Spleen (tissue), 11 donors: ENCODE data around the gene PCSK6. TPM values are rescaled to one million over a fixed set of nuclear protein-coding genes. Genes with fewer than 3 reads are reported as not detected.

Experiments
- DNase-seq: peaks from one replicate; pipeline ENCODE4 v3.0.0-alpha.2; 2020
- H3K27ac ChIP-seq, 8 donors: fragments of 200-600 bp; sonication (generic) in 7 of 8; 1 replicate in 4 of 8; 2 replicates in 4 of 8; pipeline versions ENCODE4 v1.5.0 to v1.8.0; 2016 to 2021; ENCODE audit warnings: inconsistent platforms in 4 of 8, mild to moderate bottlenecking in 4 of 8, moderate library complexity in 1 of 8
- H3K27me3 ChIP-seq, 7 donors: fragments of 200-600 bp; sonication (generic) in 6 of 7; replicated peaks in 1 of 7; 1 replicate in 4 of 7; 2 replicates in 3 of 7; pipeline versions ENCODE4 v1.5.0 to v1.8.0; 2016 to 2021; ENCODE audit warnings: inconsistent platforms in 3 of 7, mild to moderate bottlenecking in 1 of 7
- H3K36me3 ChIP-seq, 6 donors: fragments of 200-600 bp; sonication (generic) in 5 of 6; 1 replicate in 4 of 6; 2 replicates in 2 of 6; pipeline versions ENCODE4 v1.5.0 to v1.8.0; 2016 to 2021; ENCODE audit warnings: inconsistent platforms in 2 of 6
- H3K4me1 ChIP-seq, 6 donors: fragments of 200-600 bp; sonication (generic) in 5 of 6; 1 replicate in 3 of 6; 2 replicates in 3 of 6; pipeline versions ENCODE4 v1.5.0 to v1.8.0; 2016 to 2021; ENCODE audit warnings: inconsistent platforms in 3 of 6
- H3K4me3 ChIP-seq, 8 donors: fragments of 200-600 bp; sonication (generic) in 7 of 8; 1 replicate in 4 of 8; 2 replicates in 4 of 8; pipeline versions ENCODE4 v1.5.0 to v1.8.0; 2016 to 2021; ENCODE audit warnings: inconsistent platforms in 4 of 8, mild to moderate bottlenecking in 4 of 8, moderate library complexity in 2 of 8
- H3K9me3 ChIP-seq, 8 donors: fragments of 200-600 bp; sonication (generic) in 7 of 8; 1 replicate in 4 of 8; 2 replicates in 4 of 8; pipeline versions ENCODE4 v1.5.0 to v1.8.0; 2016 to 2021; ENCODE audit warnings: inconsistent platforms in 4 of 8
- POLR2A ChIP-seq, 3 donors: fragments of 450-650 bp; IDR thresholded peaks; one replicate each; pipeline ENCODE4 v1.5.1; 2017; ENCODE audit warnings: antibody characterized with exemption in 3 of 3, mild to moderate bottlenecking in 1 of 3
- POLR2AphosphoS5 ChIP-seq, 3 donors: sonication (generic); formaldehyde crosslinking; IDR thresholded peaks; one replicate each; pipeline ENCODE4 v1.5.1; 2017; ENCODE audit warnings: antibody characterized with exemption in 3 of 3
- WGBS, 5 donors: extraction: QIAGEN DNeasy Blood & Tissue Kit in 3 of 5; methylation state at CpG; one replicate each; pipeline versions ENCODE4 v1.1.5 to v1.1.7; 2013 to 2018; 5-methylcytosine and 5-hydroxymethylcytosine counted together
- intact Hi-C: fragments of 100-400 bp; cut with DNase I; formaldehyde crosslinking; loops from one replicate; pipeline ENCODE4 v1.15.0; 2023; ENCODE audit warnings: low total_unique reads
- polyA plus RNA-seq, 3 donors: library from polyadenylated mRNA; stranded (reverse); fragments of 200-250 nt; gene quantifications; one replicate each; pipeline ENCODE4 v1.2.1, GENCODE V29; 2013
- total RNA-seq, 7 donors: library from RNA; depleted of rRNA in 3 of 7; stranded (reverse); fragments of >200 nt in 3 of 7; fragmentation: NEBNext Ultra II Directional in 4 of 7; extraction: Animal tissue kit (Norgen Biotek cat#: 25700) in 4 of 7; gene quantifications; one replicate each; pipeline versions ENCODE4 v1.1.0 to v1.2.1, GENCODE V29; 2016 to 2021
- TF ChIP-seq, protein P1 (sequence below), 11 experiments: fragments of 200-600 bp in 7 of 11; fragments of 450-650 bp in 4 of 11; sonication (generic) in 4 of 11; IDR thresholded peaks in 8 of 11; conservative IDR thresholded peaks in 3 of 11; 1 replicate in 7 of 11; 2 replicates in 4 of 11; pipeline versions ENCODE4 v1.4.0 to v1.8.0; 2016 to 2021; ENCODE audit warnings: antibody characterized with exemption in 11 of 11, inconsistent platforms in 4 of 11, mild to moderate bottlenecking in 1 of 11
- donor health status: healthy with polysubstance abuse.
- donor health status: DM: no; HTN: no; CAD: no; lungs with moderate emphysema.
- donor health status: DM: no; HTN: no; CAD: no.
- donor health status: Bipolar disorder and iron deficiency.
- donor health status: healthy.
- donor health status: DM: no; HTN: no; CAD: no.
- donor health status: DM: yes; HTN: yes; CAD: no.

The PCSK6 gene
- total and polyA plus RNA-seq, 10 donors: 10.0 to 403 (median 252) TPM

DNA sequence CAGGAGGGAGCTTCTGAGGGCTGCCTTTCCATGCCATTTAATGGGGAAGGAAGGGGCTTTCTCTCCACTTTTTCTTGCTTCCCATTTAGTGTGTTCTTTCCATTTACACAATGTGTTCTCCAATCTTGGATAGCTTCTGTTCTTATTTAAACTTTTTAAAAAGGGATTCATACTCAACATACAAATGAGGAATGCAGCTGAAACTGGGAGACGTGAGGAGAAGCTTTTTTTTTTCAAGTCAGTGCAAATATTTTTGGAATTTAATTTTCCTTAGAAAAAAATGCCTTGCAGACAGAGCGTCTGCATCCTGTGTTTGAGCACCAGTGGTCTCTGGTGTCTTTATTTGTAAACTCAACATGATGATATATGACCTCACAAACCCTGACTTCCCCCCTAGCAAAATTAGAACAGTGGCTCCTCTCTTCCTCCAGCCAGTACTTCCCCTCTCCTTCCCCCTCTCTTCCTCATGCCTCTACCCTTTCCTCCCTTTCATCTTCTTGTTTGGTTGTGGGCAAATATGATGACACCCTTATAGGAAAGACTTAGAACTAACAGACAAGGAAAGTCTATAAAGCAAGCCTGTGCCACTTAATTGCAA is 48.1 kb upstream of the PCSK6 start:
- no peak overlapping the region for H3K4me3 ChIP-seq
- 4 to 21% (median 18%) methylated on average over 2 of the region's 2 CpGs for WGBS, 5 donors
- TF ChIP-seq POLR2AphosphoS5 (IDR thresholded peaks at IDR 0.05) (no peak), POLR2A (IDR thresholded peaks at IDR 0.05) (no peak)
- TF ChIP-seq, protein P1, sequence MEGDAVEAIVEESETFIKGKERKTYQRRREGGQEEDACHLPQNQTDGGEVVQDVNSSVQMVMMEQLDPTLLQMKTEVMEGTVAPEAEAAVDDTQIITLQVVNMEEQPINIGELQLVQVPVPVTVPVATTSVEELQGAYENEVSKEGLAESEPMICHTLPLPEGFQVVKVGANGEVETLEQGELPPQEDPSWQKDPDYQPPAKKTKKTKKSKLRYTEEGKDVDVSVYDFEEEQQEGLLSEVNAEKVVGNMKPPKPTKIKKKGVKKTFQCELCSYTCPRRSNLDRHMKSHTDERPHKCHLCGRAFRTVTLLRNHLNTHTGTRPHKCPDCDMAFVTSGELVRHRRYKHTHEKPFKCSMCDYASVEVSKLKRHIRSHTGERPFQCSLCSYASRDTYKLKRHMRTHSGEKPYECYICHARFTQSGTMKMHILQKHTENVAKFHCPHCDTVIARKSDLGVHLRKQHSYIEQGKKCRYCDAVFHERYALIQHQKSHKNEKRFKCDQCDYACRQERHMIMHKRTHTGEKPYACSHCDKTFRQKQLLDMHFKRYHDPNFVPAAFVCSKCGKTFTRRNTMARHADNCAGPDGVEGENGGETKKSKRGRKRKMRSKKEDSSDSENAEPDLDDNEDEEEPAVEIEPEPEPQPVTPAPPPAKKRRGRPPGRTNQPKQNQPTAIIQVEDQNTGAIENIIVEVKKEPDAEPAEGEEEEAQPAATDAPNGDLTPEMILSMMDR (IDR thresholded peaks at IDR 0.05 in 8 of 11, conservative IDR thresholded peaks at IDR 0.05 in 3 of 11): no peak
- H3K36me3 ChIP-seq: no peaks in the 10 kb centered on the region
- H3K9me3 ChIP-seq: peaks cover 0 to 5% (median 0%) of the 10 kb centered on the region in 8 donors
- intact Hi-C loops: no loop called here
- H3K27me3 ChIP-seq: no peaks in the 10 kb centered on the region
- H3K27ac ChIP-seq: peak overlapping the region in 6 of 8 donors; percentile 20 to 67 (median 50)
- no peak for DNase-seq
- H3K4me1 ChIP-seq: peaks cover 0 to 6% (median 0%) of the 10 kb centered on the region in 6 donors

DNA sequence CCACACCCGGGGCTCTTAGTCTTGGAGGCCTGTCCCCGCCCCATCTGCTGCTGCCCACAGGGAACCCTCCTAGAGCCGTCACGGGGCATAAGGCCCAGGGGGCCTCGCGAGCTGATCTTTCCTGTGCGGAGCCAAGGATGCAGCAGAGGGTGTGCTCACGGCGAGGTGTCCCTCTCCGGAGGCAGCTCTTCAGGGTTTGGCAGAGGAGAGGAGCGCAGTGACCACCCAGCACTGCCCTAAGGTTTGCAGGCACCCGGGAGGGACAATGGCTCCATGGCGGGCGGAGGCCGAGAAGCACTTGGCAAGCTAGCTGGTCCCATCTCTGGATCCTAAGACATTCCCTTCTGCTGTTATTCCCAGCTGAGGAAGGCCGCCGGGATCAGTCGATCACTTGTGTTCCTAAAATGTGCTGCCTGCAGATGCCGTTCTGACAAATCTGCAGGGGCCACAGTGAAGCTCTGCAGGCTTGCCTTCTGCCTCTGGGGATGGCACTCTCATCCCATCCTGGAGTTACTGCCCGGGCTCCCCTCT is 47.4 kb upstream of the PCSK6 start:
- H3K9me3 ChIP-seq: peaks cover 0 to 5% (median 0%) of the 10 kb centered on the region in 8 donors
- 88 to 92% (median 91%) methylated on average over 7 to 20 of the region's 20 CpGs for whole genome bisulfite sequencing, 5 donors
- DNase-seq: no peak
- no peak overlapping the region for H3K4me3 ChIP-seq
- intact Hi-C loops: no loop called here
- H3K27ac ChIP-seq: peak overlapping the region in 7 of 8 donors; percentile 39 to 67 (median 55)
- TF ChIP-seq POLR2AphosphoS5 (IDR thresholded peaks at IDR 0.05): no peak
- no peak for TF ChIP-seq POLR2A (IDR thresholded peaks at IDR 0.05)
- TF ChIP-seq, protein P1 (IDR thresholded peaks at IDR 0.05 in 8 of 11, conservative IDR thresholded peaks at IDR 0.05 in 3 of 11): no peak
- peaks cover 0 to 6% (median 0%) of the 10 kb centered on the region in 6 donors for H3K4me1 ChIP-seq
- H3K36me3 ChIP-seq: no peaks in the 10 kb centered on the region
- H3K27me3 ChIP-seq: no peaks in the 10 kb centered on the region

DNA sequence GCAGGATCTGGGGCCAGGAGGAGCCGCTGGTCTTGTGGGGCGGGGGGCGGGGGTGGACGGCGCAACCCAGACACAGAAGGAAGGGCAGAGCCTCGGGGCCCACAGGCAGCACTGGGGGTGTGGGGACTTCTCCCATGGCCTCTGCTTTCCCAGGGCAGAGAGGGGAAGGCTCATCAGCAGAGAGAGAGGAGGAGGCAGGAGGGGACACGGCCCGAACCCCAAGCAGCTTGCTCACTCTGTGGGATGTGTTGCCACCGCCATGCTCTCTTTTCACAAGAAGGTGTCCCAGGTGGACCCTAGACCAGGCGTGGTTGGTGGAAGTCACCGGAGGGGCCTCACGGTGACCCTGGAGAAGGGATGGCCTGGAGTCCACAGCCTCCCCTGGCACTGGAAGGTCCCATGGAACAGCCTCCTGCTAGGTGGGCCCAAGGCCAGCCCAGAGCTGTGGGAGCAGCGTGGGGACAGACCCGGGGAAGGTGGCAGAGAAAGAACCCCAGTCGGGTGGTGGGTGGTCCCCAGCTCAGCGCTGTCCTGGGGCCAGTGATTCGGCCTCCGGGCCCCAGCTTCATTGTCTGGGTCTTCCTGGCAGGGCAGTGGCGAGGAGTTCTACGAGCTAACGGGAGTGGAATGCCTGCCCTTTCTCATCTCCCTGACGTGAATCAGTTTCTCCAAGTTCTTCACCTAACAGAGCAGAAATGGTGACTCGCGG is 46.8 kb upstream of the PCSK6 start:
- Histone ChIP-seq H3K4me1 (peaks cover 0 to 6% (median 0%) of the 10 kb centered on the region in 6 donors), H3K4me3 (no peak overlapping the region), H3K36me3 (no peaks in the 10 kb centered on the region), H3K27me3 (no peaks in the 10 kb centered on the region), H3K27ac (peak overlapping the region in 7 of 8 donors; percentile 39 to 67 (median 55)), H3K9me3 (peaks cover 0 to 5% (median 0%) of the 10 kb centered on the region in 8 donors)
- intact Hi-C loops: no loop called here
- TF ChIP-seq POLR2A (IDR thresholded peaks at IDR 0.05) (no peak), POLR2AphosphoS5 (IDR thresholded peaks at IDR 0.05) (no peak)
- TF ChIP-seq, protein P1 (IDR thresholded peaks at IDR 0.05 in 8 of 11, conservative IDR thresholded peaks at IDR 0.05 in 3 of 11): no peak
- DNase-seq: no peak
- WGBS, 5 donors: 86 to 92% (median 89%) methylated on average over 15 to 24 of the region's 24 CpGs
